Cardiac fibroblast (primary cell): Measurements from ENCODE around the gene FSTL5.
"Not testable (repeated sequence)": the region's sequence is repeated elsewhere in the genome, so short reads cannot be mapped to it uniquely, and the experiment has no call there.

ENCODE experiments used
- DNase-seq, 2 donors: peaks; one replicate each; pipeline versions ENCODE4 v3.0.0 to v3.0.0-alpha.2; 2010; ENCODE audit warnings: low read depth in 2 of 2
- H3K4me3 ChIP-seq, 2 donors: replicated peaks in 1 of 2; 1 replicate in 1 of 2; 2 replicates in 1 of 2; pipeline ENCODE4 v1.5.1; 2011; ENCODE audit warnings: low read depth in 2 of 2, low read length in 2 of 2, mild to moderate bottlenecking in 2 of 2, moderate library complexity in 1 of 2
- CTCF ChIP-seq: IDR thresholded peaks from one replicate; pipeline ENCODE4 v1.5.1; 2011; ENCODE audit warnings: low read depth, mild to moderate bottlenecking, low read length, inconsistent platforms

FSTL5 gene

GRCh38 chr4:162163892-162164759, at the start of gene FSTL5:
Gene FSTL5, minus strand, starts transcription at chr4:162164000. Its CDS starts 52,604 bp downstream, at chr4:162111396.
- TF ChIP-seq CTCF, result no peak
- peak within 1 kb of the TSS; percentile 10 to 28 for H3K4me3 ChIP-seq
- DNase-seq, result peak; percentile 9 to 25

- TF ChIP-seq CTCF, result no peak
- H3K4me3 ChIP-seq, result no peak overlapping the region
- DNase-seq, result no peak
Observed at GRCh38 chr4:162209706-162210105, 45.9 kb upstream of the FSTL5 start.

- DNase-seq, H3K4me3 ChIP-seq: not testable (repeated sequence)
Observed at GRCh38 chr4:162203478-162203877, 39.7 kb upstream of the FSTL5 start.

GRCh38 chr4:162201673-162202072, 37.9 kb upstream of the FSTL5 start:
- DNase-seq, result no peak
- no peak for TF ChIP-seq CTCF
- H3K4me3 ChIP-seq, result no peak overlapping the region

GRCh38 chr4:162170509-162170908, 6.7 kb upstream of the FSTL5 start:
- no peak for TF ChIP-seq CTCF
- DNase-seq, result no peak
- H3K4me3 ChIP-seq, result no peak overlapping the region

GRCh38 chr4:162164906-162165510, 1.2 kb upstream of the FSTL5 start:
- DNase-seq, result no peak
- no peak overlapping the region for H3K4me3 ChIP-seq
- TF ChIP-seq CTCF, result no peak

GRCh38 chr4:162162672-162163071, 1.1 kb downstream of the FSTL5 start:
- TF ChIP-seq CTCF, result no peak
- no peak overlapping the region for H3K4me3 ChIP-seq
- no peak for DNase-seq
